Amniotic stem cell (primary cell): ENCODE results near the gene SH2D6.
A peak's percentile ranks its signal among the peaks of the same experiment; 100 is the strongest.
"Not testable (repeated sequence)": the region's sequence is repeated elsewhere in the genome, so short reads cannot be mapped to it uniquely, and the experiment has no call there.

Experiments used
- DNase-seq: peaks from one replicate; lab custom pipeline; 2025; lab: John Stamatoyannopoulos, UW

SH2D6 gene

DNA sequence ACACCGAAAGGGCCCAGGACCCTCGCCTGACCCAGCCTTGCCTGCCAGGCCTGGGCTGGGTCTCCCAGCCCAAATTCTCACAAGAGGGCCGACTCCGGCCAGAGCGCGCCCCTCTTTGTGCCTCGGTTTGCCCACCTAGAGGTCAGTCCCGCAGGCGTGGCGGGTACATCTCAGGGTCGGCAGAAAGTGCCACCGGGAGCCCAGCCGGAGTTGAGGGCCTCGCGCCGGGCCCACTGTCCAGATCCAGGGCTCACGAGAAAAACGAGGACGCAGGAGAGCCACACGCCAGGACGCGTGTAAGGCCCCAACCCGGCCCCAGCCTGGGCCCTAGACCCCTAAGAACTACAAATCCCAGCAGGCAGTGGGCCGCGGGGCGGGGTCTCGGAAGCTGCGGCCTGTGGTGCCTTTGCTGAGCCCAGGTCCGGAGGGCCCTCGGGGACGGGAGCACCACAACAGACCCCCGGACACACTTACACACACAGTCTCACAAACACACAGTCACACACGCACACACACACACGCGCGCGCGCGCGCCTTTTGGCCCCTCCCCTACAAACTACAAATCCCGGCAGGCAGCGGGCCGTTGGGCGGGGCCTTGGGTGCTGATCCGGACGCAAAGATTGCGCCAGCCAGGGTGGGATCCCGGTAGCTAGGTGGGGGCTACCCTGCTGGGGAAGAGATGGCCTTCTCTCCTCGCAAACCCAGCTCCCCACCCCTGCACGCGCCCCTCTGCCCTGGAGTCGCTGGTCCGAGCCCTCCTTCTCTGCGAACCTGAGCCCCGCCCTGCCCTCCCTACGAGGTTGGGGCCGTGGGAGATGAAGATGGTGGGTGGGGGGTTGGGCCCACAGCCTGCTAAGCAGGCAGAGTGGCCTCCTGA, at the start of gene SH2D6:
Gene SH2D6, plus strand, starts transcription at position 583 of the 877 bp plus-strand sequence. CDS start 10,752 bp downstream, outside the sequence.
- DNase-seq, result peak; percentile 55

DNA sequence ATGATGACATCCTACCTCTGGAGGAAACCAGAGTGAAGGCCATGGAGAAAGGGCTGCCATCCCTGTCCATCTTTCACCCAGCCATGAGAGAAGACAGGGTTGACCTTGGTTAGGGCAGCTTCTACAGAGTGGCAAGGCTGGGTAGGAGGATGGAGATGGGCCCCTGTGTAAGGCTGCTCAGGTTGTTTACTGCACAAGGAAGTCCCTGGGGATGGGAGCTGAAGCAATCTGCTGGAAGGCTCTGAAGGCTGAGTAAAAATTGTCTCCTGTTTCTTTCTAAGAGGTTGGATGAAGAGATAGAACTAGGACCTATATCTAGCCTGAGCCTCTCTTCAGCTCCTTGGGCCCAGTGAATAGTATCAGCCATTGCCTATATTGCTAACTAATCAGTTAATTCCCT, 49.6 kb upstream of the SH2D6 start:
- DNase-seq, result no peak

DNA sequence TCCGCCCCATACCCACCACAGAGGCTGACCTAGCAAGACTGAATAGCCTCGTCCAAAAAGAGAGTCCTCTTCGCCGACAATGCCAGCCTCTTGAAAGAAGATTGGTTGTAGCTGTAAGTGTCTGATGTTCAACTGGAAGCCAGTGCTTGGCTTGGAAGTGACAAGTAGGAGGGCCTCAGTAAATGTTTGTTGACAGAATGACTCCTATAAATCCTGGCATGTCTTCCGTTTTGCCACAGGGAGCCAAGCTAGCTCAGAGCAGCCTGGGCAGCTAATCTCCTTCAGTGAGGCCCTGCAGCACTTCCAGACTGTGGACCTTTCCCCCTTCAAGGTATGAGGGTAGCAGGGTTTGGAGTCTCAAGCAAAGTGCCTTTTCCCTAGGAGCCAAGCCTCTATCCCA, 49.0 kb upstream of the SH2D6 start:
- DNase-seq, result no peak

GRCh38 chr2:85371045-85371444, 47.5 kb upstream of the SH2D6 start:
- DNase-seq, result no peak

- DNase-seq, result peak; percentile 35
Observed at GRCh38 chr2:85376291-85377065, 42.0 kb upstream of the SH2D6 start.

GRCh38 chr2:85377083-85377482, 41.4 kb upstream of the SH2D6 start:
- DNase-seq, result no peak

DNA sequence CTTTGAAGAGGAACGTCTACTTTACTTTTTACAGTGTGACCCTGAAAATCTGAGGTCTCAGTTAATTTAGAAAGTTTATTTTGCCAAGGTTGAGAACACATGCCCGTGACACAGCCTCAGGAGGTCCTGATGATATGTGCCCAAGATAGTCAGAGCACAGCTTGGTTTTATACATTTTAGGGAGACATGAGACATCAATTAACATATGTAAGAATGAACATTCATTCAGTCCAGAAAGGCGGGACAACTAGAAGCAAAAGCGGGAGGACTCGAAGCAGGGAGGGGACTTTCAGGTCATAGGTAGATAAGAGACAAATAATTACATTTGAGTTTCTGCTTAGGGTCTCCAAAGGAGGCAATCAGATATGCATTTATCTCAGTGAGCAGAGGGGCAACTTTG, 40.3 kb upstream of the SH2D6 start:
- DNase-seq, result no peak

DNA sequence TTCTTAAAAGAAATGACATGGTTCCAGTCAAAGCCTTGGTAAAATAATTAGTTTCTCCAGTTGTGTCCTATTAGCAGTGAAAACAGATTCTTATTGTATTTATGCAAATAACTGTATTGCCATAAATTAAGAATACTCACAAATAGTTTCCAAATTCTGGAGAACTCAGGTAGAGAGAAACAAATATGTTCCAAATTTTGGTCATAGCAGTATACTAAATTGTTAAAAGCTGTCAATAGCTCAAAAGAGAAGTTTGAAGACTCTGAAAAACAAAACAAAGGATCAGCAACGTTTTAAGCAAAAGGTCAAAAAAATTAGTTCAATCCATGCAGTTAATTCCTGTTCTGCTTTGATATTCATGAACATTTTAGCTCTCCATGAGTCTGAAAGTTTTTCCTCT, 38.5 kb upstream of the SH2D6 start:
- DNase-seq, result no peak

DNA sequence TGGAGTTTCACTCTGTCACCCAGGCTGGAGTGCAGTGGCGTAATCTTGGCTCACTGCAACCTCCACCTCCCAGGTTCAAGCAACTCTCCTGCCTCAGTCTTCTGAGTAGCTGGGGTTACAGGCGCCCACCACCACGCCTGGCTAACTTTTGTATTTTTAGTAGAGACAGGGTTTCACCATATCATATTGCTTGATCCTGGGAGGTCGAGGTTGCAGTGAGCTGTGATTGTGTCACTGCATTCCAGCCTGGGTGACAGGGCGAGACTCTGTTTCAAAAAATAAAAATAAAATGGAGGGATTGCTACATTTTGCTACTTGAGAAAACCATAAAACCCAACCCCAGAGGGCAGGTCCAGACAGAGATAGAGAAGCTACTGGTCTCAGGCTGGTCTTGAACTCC, 35.4 kb upstream of the SH2D6 start:
- not testable (repeated sequence) for DNase-seq

DNA sequence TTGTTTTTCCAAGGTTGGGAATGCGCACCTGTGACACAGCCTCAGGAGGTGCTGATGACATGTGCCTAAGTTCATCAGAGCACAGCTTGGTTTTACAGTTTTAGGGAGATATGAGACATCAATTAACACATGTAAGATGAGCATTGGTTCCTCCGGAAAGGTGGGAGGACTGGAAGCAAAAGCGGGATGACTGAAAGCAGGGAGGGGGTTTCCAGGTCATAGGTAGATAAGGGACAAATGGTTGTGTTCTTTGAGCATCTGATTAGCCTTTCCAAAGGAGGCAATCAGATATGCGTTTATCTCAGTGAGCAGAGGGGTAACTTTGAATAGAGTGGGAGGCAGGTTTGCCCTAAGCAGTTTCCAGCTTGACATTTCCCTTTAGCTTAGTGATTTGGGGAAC, 34.7 kb upstream of the SH2D6 start:
- DNase-seq, result no peak

DNA sequence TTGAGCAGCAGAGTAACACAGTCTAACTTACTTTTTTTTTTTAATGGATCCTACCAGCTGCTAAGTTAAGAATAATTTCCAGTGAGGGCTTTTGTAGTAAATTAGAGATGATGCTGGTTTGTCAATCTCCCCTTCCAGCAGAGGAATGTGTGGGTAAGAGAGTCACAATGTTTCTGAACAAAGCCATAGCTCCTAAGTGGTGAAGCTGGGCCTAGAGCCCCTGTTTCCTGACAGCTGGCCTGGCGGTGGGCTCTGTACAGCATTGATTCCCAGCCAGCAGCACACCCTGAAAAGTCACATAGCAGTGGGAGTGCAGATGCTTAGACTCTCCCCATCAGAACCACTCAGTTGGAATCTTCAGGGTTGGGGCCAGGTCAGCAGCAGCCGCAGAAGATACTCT, 32.8 kb upstream of the SH2D6 start:
- DNase-seq, result no peak

- no peak for DNase-seq
Observed at GRCh38 chr2:85387754-85388153, 30.8 kb upstream of the SH2D6 start.

DNA sequence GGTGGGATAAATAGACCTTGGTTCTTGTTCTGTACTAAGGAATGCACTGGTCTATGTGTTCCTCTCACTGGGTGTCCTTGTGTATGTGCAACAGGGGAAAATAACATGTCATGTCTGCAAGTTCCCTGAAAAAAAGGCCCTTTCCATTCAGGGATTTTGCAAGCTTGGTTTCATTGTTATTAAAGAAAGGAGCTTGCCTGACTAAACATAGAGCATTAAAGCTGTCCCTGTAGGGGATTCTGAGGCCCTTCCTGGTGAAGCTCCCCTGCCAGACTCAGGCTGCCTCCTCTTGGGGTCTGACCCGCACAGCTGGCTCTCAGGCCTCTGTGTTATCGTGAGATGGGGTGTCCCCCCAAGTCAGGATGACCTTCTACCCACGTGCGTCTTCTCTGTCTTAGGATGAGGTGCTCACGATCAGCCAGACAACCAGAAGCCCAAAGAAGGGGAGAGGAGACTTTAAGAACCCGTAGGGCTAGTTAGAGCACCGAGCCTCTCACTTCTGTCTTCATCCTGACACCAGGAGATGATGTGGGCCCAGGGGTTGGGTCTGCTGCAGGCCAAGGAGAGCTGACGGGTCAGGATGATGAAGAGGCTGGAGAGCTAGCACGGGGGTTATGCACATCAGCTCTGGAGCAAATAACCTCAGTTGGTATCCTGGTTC, 29.5 kb upstream of the SH2D6 start:
- no peak for DNase-seq

- no peak for DNase-seq
Observed at GRCh38 chr2:85390941-85391669, 27.4 kb upstream of the SH2D6 start.

DNA sequence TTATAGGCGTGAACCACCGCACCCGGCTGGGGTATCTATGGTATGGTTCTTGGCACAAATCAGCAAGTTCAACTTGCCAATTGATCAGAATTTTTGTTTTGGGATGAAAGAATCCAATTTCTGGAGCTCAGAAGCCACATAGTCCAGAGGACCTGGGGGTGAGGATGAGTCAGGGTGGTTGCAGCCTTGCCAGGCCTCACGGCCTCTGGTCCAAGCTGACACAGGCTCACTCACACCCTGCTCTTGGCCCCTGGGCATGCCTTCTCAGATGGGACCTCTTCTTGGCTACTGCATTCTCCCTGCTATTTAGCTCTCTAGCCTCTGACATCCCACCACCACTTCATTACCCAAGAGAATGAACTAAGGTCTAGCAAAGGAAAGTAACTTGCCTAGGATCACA, 24.7 kb upstream of the SH2D6 start:
- DNase-seq, result no peak

DNA sequence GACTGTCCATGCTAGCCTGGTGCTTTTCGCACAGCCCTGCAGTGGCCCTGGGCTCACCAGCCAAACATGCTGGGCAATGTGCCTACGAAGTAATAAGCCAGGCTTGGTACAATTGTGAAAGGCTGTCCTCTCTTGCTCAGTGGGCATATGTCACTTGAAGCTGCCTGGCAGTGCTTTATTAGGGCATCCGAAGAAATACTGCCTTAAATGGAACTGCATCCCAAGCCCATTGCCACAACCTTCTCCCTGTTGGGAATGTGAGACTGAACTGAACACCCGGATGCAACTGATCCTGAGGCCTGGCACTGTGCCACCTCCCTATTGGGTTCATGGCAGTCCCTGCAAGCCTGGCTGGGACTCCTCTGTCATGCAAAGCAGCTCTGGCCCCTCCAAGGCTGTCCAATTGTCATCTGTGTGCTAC, 24.2 kb upstream of the SH2D6 start:
- no peak for DNase-seq

DNA sequence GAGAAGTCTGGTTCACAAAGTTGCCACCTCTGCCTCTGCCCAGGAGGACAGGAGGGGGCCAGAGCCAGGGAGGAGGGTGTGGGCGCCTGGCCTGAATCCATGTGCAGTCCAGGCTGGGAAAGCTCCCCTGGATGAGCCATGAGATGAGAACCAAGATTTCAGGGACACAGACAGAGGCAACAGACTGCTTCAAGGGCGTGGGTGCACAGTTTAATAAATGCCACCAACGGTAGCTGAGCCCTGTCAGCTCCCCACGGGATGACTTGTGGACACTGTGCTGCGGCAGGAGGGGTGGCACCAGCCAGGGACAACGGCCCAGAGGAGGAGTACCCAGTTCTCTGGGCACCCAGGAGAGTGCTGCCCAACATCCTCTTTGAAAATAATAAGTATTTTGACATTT, 23.5 kb upstream of the SH2D6 start:
- DNase-seq, result no peak

- DNase-seq, result no peak
Observed at GRCh38 chr2:85395912-85396475, 22.5 kb upstream of the SH2D6 start.

GRCh38 chr2:85396531-85397470, 21.7 kb upstream of the SH2D6 start:
- no peak for DNase-seq

DNA sequence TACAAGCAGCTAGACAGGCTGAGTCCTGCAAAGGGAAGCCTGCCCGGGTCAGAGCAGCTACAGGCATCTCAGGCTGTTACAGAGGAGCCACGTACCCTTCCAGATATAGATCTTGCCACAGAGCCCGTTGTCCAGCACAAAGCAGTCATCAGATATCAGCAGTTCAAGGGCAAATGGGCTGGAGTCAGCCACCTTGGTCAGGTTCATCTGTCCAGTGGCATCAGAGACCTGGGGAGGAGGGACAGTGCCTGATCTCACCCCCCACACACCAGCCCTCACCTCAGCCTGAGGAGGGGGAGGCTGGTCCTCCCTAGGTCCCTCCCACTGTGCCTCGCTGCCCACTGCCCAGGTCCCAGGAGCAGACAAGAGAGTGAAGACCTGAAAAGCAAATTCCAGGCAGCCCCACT, 20.6 kb upstream of the SH2D6 start:
- no peak for DNase-seq
